Mononuclear cell (primary cell): ENCODE measurements around the gene CLPTM1L. TPM values are rescaled to one million over a fixed set of nuclear protein-coding genes. Genes with fewer than 3 reads are reported as not detected.
"Not testable (repeated sequence)": the region's sequence is repeated elsewhere in the genome, so short reads cannot be mapped to it uniquely, and the experiment has no call there.

Source experiments
- H3K27me3 ChIP-seq: 2 replicates; pipeline ENCODE4 v1.6.0; 2011; ENCODE audit warnings: low read length, control low read depth; ENCODE audit not compliant: insufficient read depth
- H3K4me1 ChIP-seq: 2 replicates; pipeline ENCODE4 v1.5.1; 2011; ENCODE audit warnings: mild to moderate bottlenecking, low read length, control low read depth; ENCODE audit not compliant: insufficient read depth
- H3K4me3 ChIP-seq: 2 replicates; pipeline ENCODE4 v1.5.1; 2011; ENCODE audit warnings: mild to moderate bottlenecking, low read length, moderate library complexity
- H3K9me3 ChIP-seq: 2 replicates; pipeline ENCODE4 v1.5.1; 2011; ENCODE audit warnings: low read depth, mild to moderate bottlenecking, control low read depth, low read length
- total RNA-seq: library from RNA; depleted of rRNA; stranded (reverse); fragments of >200 nt; gene quantifications from one replicate; pipeline ENCODE4 v1.2.3, GENCODE V29; 2012

CLPTM1L gene
- total RNA-seq, 1 donor = 46.8 TPM

DNA sequence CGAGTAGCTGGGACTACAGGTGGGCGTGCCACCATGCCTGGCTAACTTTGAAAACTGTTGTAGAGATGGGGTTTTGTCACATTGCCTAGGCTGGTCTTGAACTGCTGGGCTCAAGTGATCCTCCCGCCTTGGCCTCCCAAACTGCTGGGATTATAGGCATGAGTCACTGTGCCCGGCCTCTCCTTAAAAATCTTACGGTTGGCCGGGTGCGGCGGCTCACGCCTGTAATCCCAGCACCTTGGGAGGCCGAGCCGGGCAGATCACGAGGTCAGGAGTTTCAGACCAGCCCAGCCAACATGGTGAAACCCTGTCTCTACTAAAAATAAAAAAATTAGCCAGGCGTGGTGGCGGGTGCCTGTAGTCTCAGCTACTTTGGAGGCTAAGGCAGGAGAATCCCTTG lies 2.2 kb downstream of the CLPTM1L start:
- H3K9me3 ChIP-seq, H3K4me3 ChIP-seq, H3K27me3 ChIP-seq: not testable (repeated sequence)
- H3K4me1 ChIP-seq = peaks cover 23% of the 10 kb centered on the region

- Histone ChIP-seq H3K9me3 (no peaks in the 10 kb centered on the region), H3K4me3 (no peak overlapping the region), H3K4me1 (peaks cover 23% of the 10 kb centered on the region), H3K27me3 (no peaks in the 10 kb centered on the region)
Observed at GRCh38 chr5:1342268-1342667, 2.6 kb downstream of the CLPTM1L start.

GRCh38 chr5:1341863-1342262 lies 3.0 kb downstream of the CLPTM1L start:
- Histone ChIP-seq H3K4me1 (peaks cover 23% of the 10 kb centered on the region), H3K9me3 (no peaks in the 10 kb centered on the region), H3K4me3 (no peak overlapping the region), H3K27me3 (no peaks in the 10 kb centered on the region)

GRCh38 chr5:1339818-1340210 lies 5.1 kb downstream of the CLPTM1L start:
- H3K9me3 ChIP-seq, H3K4me3 ChIP-seq, H3K27me3 ChIP-seq: not testable (repeated sequence)
- peaks cover 14% of the 10 kb centered on the region for H3K4me1 ChIP-seq

DNA sequence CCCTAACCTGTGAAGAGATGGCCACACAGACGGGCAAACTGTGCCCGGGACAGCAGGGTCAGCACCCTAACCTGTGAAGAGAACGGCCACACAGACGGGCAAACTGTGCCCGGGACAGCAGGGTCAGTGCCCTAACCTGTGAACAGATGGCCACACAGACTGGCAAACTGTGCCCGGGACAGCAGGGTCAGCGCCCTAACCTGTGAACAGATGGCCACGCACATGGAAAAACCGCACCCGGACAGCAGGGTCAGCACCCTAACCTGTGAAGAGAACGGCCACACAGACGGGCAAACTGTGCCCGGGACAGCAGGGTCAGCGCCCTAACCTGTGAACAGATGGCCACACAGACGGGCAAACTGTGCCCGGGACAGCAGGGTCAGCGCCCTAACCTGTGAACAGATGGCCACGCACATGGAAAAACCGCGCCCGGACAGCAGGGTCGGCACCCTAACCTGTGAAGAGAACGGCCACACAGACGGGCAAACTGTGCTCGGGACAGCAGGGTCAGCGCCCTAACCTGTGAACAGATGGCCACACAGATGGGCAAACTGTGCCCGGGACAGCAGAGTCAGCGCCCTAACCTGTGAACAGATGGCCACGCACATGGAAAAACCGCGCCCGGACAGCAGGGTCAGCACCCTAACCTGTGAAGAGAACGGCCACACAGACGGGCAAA lies 5.6 kb downstream of the CLPTM1L start:
- H3K4me1 ChIP-seq = peaks cover 13% of the 10 kb centered on the region
- not testable (repeated sequence) for H3K9me3 ChIP-seq, H3K4me3 ChIP-seq, H3K27me3 ChIP-seq

- H3K27me3 ChIP-seq = no peaks in the 10 kb centered on the region
- no peak overlapping the region for H3K4me3 ChIP-seq
- peaks cover 6% of the 10 kb centered on the region for H3K4me1 ChIP-seq
- no peaks in the 10 kb centered on the region for H3K9me3 ChIP-seq
Observed at GRCh38 chr5:1338506-1339070, 6.3 kb downstream of the CLPTM1L start.

- no peak overlapping the region for H3K4me3 ChIP-seq
- no peaks in the 10 kb centered on the region for H3K27me3 ChIP-seq
- peaks cover 1% of the 10 kb centered on the region for H3K4me1 ChIP-seq
- no peaks in the 10 kb centered on the region for H3K9me3 ChIP-seq
Observed at GRCh38 chr5:1338196-1338490, 6.8 kb downstream of the CLPTM1L start.

DNA sequence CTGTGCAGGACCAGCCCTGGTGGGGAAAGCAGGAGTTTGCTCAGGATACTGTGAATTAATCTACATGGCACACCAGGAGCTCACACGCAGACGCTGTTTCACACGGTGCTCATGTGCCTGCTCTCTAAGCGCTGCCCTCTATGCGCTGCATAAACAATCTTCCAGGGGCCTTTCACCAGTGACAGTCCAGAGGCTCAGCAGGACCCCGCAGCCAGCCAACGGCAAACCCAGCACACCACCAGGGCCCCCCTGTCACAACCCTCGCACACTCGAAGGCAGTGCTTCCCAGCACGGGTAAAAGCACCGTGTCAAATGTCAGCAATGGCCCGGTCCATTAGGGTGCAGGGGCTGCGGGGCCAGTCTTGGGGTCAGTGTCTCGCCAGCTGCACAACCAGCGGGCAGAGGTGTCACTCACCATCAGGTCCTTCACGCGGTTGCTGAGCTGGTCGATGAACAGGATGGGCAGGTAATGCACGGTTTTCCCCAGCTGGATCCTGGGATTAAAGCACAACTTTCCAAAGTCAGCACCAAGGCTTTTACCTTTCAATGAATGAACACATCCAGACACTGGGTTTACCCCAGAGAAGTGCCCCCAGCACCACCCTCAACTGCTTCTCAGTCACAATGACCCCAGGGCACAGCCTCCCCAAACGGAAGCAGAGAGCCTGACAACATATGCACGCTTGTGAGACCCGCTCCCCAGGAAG lies 7.3 kb downstream of the CLPTM1L start:
- no peaks in the 10 kb centered on the region for H3K4me1 ChIP-seq
- no peak overlapping the region for H3K4me3 ChIP-seq
- no peaks in the 10 kb centered on the region for H3K27me3 ChIP-seq
- no peaks in the 10 kb centered on the region for H3K9me3 ChIP-seq

GRCh38 chr5:1336749-1337488 lies 8.0 kb downstream of the CLPTM1L start:
- H3K4me3 ChIP-seq = no peak overlapping the region
- H3K9me3 ChIP-seq = no peaks in the 10 kb centered on the region
- H3K27me3 ChIP-seq = no peaks in the 10 kb centered on the region
- H3K4me1 ChIP-seq = no peaks in the 10 kb centered on the region

DNA sequence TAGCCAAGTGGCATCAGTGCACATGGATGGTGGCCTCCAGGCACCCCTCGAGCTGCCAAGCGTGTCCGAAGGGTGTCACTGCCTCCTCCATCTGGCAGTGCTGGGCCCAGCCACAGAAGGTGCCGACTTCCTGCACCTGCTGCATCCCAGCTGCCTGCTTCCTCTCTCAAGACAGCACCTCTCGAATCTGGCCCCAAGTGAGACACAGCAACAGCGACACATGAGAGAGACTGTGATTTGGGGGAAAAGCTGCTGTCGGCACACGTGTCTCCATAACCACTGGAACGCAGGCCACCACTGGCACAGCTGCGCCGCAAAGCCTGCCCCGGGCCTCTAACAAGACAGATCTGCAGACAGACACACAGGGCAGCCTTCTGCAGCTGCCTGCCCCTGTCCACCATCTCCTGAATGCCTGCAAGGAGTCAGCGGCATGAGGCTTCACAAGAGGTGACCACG lies 8.8 kb downstream of the CLPTM1L start:
- no peaks in the 10 kb centered on the region for H3K27me3 ChIP-seq
- H3K9me3 ChIP-seq = no peaks in the 10 kb centered on the region
- H3K4me3 ChIP-seq = no peak overlapping the region
- no peaks in the 10 kb centered on the region for H3K4me1 ChIP-seq

DNA sequence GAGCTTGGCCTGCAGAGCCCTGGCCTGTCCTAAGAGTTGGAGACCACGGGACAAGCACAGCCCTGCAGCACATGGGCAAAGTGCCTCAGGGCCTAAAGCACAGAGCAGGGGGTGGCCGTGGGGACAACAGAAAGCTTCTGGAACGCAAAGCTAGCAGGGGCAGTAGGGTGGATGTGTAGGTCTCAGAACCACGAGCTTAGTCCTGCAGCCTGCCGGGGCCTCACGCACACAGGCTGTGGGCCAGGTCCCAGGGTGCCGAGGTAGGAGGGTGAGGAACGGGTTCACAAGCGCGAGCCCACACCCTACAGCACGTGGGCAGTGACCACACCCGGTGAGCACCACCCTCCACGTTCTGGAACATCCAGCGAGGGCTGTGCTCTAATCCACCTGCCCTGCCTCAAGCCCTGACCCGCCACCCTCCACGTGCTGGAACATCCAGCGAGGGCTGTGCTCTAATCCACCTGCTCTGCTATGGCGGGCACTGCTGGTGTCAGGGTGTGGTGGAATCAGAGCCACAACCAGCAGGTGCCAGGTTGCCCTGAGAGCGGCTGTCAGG lies 9.3 kb downstream of the CLPTM1L start:
- Histone ChIP-seq H3K4me3 (no peak overlapping the region), H3K4me1 (no peaks in the 10 kb centered on the region), H3K27me3 (no peaks in the 10 kb centered on the region), H3K9me3 (no peaks in the 10 kb centered on the region)

GRCh38 chr5:1334831-1335539 lies 9.9 kb downstream of the CLPTM1L start:
- no peak overlapping the region for H3K4me3 ChIP-seq
- no peaks in the 10 kb centered on the region for H3K4me1 ChIP-seq
- H3K9me3 ChIP-seq = no peaks in the 10 kb centered on the region
- H3K27me3 ChIP-seq = no peaks in the 10 kb centered on the region

GRCh38 chr5:1333986-1334385 lies 10.9 kb downstream of the CLPTM1L start:
- Histone ChIP-seq H3K9me3 (no peaks in the 10 kb centered on the region), H3K27me3 (no peaks in the 10 kb centered on the region), H3K4me1 (no peaks in the 10 kb centered on the region), H3K4me3 (no peak overlapping the region)

- H3K4me3 ChIP-seq, H3K4me1 ChIP-seq, H3K9me3 ChIP-seq, H3K27me3 ChIP-seq: not testable (repeated sequence)
Observed at GRCh38 chr5:1333286-1333685, 11.6 kb downstream of the CLPTM1L start.
